ENCODE data around the gene RXRA. TPM values are rescaled to one million over a fixed set of nuclear protein-coding genes. Genes with fewer than 3 reads are reported as not detected.
A peak's percentile ranks its signal among the peaks of the same experiment; 100 is the strongest.

Gene RXRA
- total and polyA plus RNA-seq, 4 experiments from 2014 or later = 1.0 to 11.9 (median 6.4) TPM

- ChIA-PET CTCF (ENCODE audit: partially characterized antibody) (interaction anchor here (1.0 kb wide), 1 partner anchor 268 kb away, joined by 5 read pairs; no protein-coding TSS in a partner anchor), POLR2A (ENCODE audit: partially characterized antibody) (no interaction called here)
- Mint-ChIP-seq H3K4me3 (no peak overlapping the region), H3K36me3 (peaks cover 8 to 18% of the 10 kb centered on the region in 2 donors), H3K27me3 (no peaks in the 10 kb centered on the region), H3K4me1 (peaks cover 0 to 7% (median 0%) of the 10 kb centered on the region in 4 donors), H3K27ac (no peak overlapping the region), H3K9me3 (no peaks in the 10 kb centered on the region)
- Histone ChIP-seq H3K36me3 (ENCODE audit: insufficient read depth, low read length) (no peaks in the 10 kb centered on the region), H3K9me3 (ENCODE audit: control insufficient read depth in 1 of 2, low read length in 2 of 2) (no peaks in the 10 kb centered on the region), H3K27ac (ENCODE audit: low read depth, low read length) (no peak overlapping the region), H3K4me3 (ENCODE audit: low read length in 2 of 2) (no peak overlapping the region), H3K4me1 (ENCODE audit: insufficient read depth, low read length) (peaks cover 2% of the 10 kb centered on the region), H3K27me3 (ENCODE audit: insufficient read depth, low read length) (no peaks in the 10 kb centered on the region)
- intact Hi-C loops (cut with micrococcal nuclease) = no loop called here
- DNase-seq = no peak
These were observed 111.3 kb downstream of the RXRA start for GRCh38 chr9:134437403-134438194.

DNA sequence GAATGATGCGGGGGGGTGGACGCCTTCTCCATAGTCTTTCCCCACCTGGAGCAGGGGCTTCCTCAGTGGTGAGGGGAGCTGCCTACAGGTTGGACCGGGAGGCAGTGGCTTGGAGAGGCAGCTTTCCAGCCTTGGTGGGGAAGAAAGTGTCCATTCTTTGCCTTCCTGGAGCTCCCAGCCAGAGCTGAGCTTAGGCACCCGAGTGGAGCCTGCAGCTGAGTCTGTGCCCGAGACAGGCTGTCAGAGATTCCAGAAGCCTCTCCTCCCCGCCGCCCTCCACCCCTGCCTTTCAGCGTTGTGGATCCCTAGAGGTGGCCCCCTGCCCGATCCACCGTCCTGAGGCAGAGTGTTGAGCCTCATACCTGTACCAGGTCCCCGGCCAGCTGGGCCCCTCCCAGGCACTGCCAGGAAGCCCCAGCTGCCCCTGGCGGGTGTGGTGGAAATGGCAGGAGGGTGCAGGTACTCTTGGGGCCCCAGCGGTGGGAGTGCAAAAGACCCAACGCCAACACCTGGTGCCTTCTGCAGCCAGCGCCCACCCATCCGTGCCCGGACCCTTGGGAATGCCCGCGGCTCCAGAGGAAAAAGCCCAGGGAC is 112.0 kb downstream of the RXRA start:
- H3K36me3 Mint-ChIP-seq = peaks cover 8 to 14% of the 10 kb centered on the region in 2 donors
- peaks cover 9% of the 10 kb centered on the region for H3K4me1 ChIP-seq (ENCODE audit: insufficient read depth, low read length)
- ChIA-PET CTCF (ENCODE audit: partially characterized antibody) (interaction anchor here (1.0 kb wide), 1 partner anchor 269 kb away, joined by 5 read pairs; no protein-coding TSS in a partner anchor), POLR2A (ENCODE audit: partially characterized antibody) (no interaction called here)
- H3K4me3 Mint-ChIP-seq = no peak overlapping the region
- H3K4me1 Mint-ChIP-seq = peaks cover under 1 to 8% (median 5%) of the 10 kb centered on the region in 4 donors
- H3K27ac Mint-ChIP-seq = no peak overlapping the region
- no peaks in the 10 kb centered on the region for H3K27me3 Mint-ChIP-seq
- DNase-seq = no peak
- H3K9me3 ChIP-seq (ENCODE audit: control insufficient read depth in 1 of 2, low read length in 2 of 2) = no peaks in the 10 kb centered on the region
- intact Hi-C loops (cut with micrococcal nuclease) = no loop called here
- H3K9me3 Mint-ChIP-seq = no peaks in the 10 kb centered on the region
- H3K4me3 ChIP-seq (ENCODE audit: low read length in 2 of 2) = no peak overlapping the region
- no peak overlapping the region for H3K27ac ChIP-seq (ENCODE audit: low read depth, low read length)
- H3K36me3 ChIP-seq (ENCODE audit: insufficient read depth, low read length) = no peaks in the 10 kb centered on the region
- H3K27me3 ChIP-seq (ENCODE audit: insufficient read depth, low read length) = no peaks in the 10 kb centered on the region

- no peaks in the 10 kb centered on the region for H3K27me3 Mint-ChIP-seq
- ChIA-PET POLR2A (ENCODE audit: partially characterized antibody) (no interaction called here), CTCF (ENCODE audit: partially characterized antibody) (no interaction called here)
- H3K36me3 Mint-ChIP-seq = peaks cover 8 to 12% of the 10 kb centered on the region in 2 donors
- H3K36me3 ChIP-seq (ENCODE audit: insufficient read depth, low read length) = no peaks in the 10 kb centered on the region
- no peaks in the 10 kb centered on the region for H3K9me3 ChIP-seq (ENCODE audit: control insufficient read depth in 1 of 2, low read length in 2 of 2)
- peaks cover 17% of the 10 kb centered on the region for H3K4me1 ChIP-seq (ENCODE audit: insufficient read depth, low read length)
- no peak overlapping the region for H3K4me3 ChIP-seq (ENCODE audit: low read length in 2 of 2)
- H3K27ac ChIP-seq (ENCODE audit: low read depth, low read length) = no peak overlapping the region
- H3K27me3 ChIP-seq (ENCODE audit: insufficient read depth, low read length) = no peaks in the 10 kb centered on the region
- intact Hi-C loops (cut with micrococcal nuclease) = no loop called here
- no peak overlapping the region for H3K4me3 Mint-ChIP-seq
- no peaks in the 10 kb centered on the region for H3K9me3 Mint-ChIP-seq
- no peak for DNase-seq
- H3K27ac Mint-ChIP-seq = peak overlapping the region in 1 of 7 donors; percentile 11
- peaks cover 6 to 16% (median 12%) of the 10 kb centered on the region in 4 donors for H3K4me1 Mint-ChIP-seq
These were observed 113.1 kb downstream of the RXRA start for GRCh38 chr9:134439368-134439784.

GRCh38 chr9:134440636-134441226 is 114.5 kb downstream of the RXRA start:
- no peak overlapping the region for H3K4me3 Mint-ChIP-seq
- H3K36me3 Mint-ChIP-seq = peaks cover 8 to 10% of the 10 kb centered on the region in 2 donors
- intact Hi-C loops (cut with micrococcal nuclease) = loop anchor here (5.0 kb wide), 1 partner anchor 373 kb away; the partner anchor contains the start of gene BRD3
- no peak overlapping the region for H3K27ac ChIP-seq (ENCODE audit: low read depth, low read length)
- H3K27me3 Mint-ChIP-seq = no peaks in the 10 kb centered on the region
- no peaks in the 10 kb centered on the region for H3K9me3 Mint-ChIP-seq
- H3K9me3 ChIP-seq (ENCODE audit: control insufficient read depth in 1 of 2, low read length in 2 of 2) = no peaks in the 10 kb centered on the region
- H3K36me3 ChIP-seq (ENCODE audit: insufficient read depth, low read length) = no peaks in the 10 kb centered on the region
- no peak overlapping the region for H3K27ac Mint-ChIP-seq
- DNase-seq = no peak
- POLR2A ChIA-PET (ENCODE audit: partially characterized antibody) = no interaction called here
- CTCF ChIA-PET (ENCODE audit: partially characterized antibody) = no interaction called here
- peaks cover 8 to 22% (median 16%) of the 10 kb centered on the region in 4 donors for H3K4me1 Mint-ChIP-seq
- no peak overlapping the region for H3K4me3 ChIP-seq (ENCODE audit: low read length in 2 of 2)
- no peaks in the 10 kb centered on the region for H3K27me3 ChIP-seq (ENCODE audit: insufficient read depth, low read length)
- H3K4me1 ChIP-seq (ENCODE audit: insufficient read depth, low read length) = peaks cover 17% of the 10 kb centered on the region

- H3K9me3 Mint-ChIP-seq = no peaks in the 10 kb centered on the region
- no peak for DNase-seq
- intact Hi-C loops (cut with micrococcal nuclease) = loop anchor here (2.0 to 5.0 kb wide), 2 partner anchors 51 to 374 kb away; partner anchors contain the start of gene BRD3
- Histone ChIP-seq H3K9me3 (ENCODE audit: control insufficient read depth in 1 of 2, low read length in 2 of 2) (no peaks in the 10 kb centered on the region), H3K36me3 (ENCODE audit: insufficient read depth, low read length) (no peaks in the 10 kb centered on the region), H3K4me1 (ENCODE audit: insufficient read depth, low read length) (peaks cover 17% of the 10 kb centered on the region), H3K27ac (ENCODE audit: low read depth, low read length) (no peak overlapping the region), H3K4me3 (ENCODE audit: low read length in 2 of 2) (no peak overlapping the region), H3K27me3 (ENCODE audit: insufficient read depth, low read length) (no peaks in the 10 kb centered on the region)
- CTCF ChIA-PET (ENCODE audit: partially characterized antibody) = interaction anchor here (1.6 to 3.0 kb wide), 7 partner anchors 12 to 271 kb away, joined by 4 to 60 read pairs (median 12); no protein-coding TSS in a partner anchor
- H3K27ac Mint-ChIP-seq = peak overlapping the region in 1 of 7 donors; percentile 94
- H3K27me3 Mint-ChIP-seq = no peaks in the 10 kb centered on the region
- POLR2A ChIA-PET (ENCODE audit: partially characterized antibody) = no interaction called here
- H3K4me3 Mint-ChIP-seq = peak overlapping the region in 1 of 8 donors; percentile 41
- peaks cover 8 to 22% (median 15%) of the 10 kb centered on the region in 4 donors for H3K4me1 Mint-ChIP-seq
- peaks cover 1 to 2% of the 10 kb centered on the region in 2 donors for H3K36me3 Mint-ChIP-seq
These were observed 115.2 kb downstream of the RXRA start for GRCh38 chr9:134441227-134442084.

- Histone ChIP-seq H3K9me3 (ENCODE audit: control insufficient read depth in 1 of 2, low read length in 2 of 2) (no peaks in the 10 kb centered on the region), H3K36me3 (ENCODE audit: insufficient read depth, low read length) (no peaks in the 10 kb centered on the region), H3K27ac (ENCODE audit: low read depth, low read length) (no peak overlapping the region), H3K4me3 (ENCODE audit: low read length in 2 of 2) (no peak overlapping the region), H3K4me1 (ENCODE audit: insufficient read depth, low read length) (peaks cover 17% of the 10 kb centered on the region), H3K27me3 (ENCODE audit: insufficient read depth, low read length) (no peaks in the 10 kb centered on the region)
- H3K4me3 Mint-ChIP-seq = no peak overlapping the region
- intact Hi-C loops (cut with micrococcal nuclease) = loop anchor here (2.0 to 5.0 kb wide), 2 partner anchors 51 to 375 kb away; partner anchors contain the start of gene BRD3
- POLR2A ChIA-PET (ENCODE audit: partially characterized antibody) = interaction anchor here (0.9 to 1.8 kb wide), 4 partner anchors 59 to 306 kb away, joined by 3 to 8 read pairs (median 4); partner anchors contain the start of gene WDR5
- H3K27ac Mint-ChIP-seq = no peak overlapping the region
- CTCF ChIA-PET (ENCODE audit: partially characterized antibody) = interaction anchor here (1.1 to 3.0 kb wide), 15 partner anchors 11 to 272 kb away, joined by 3 to 60 read pairs (median 7); no protein-coding TSS in a partner anchor
- H3K4me1 Mint-ChIP-seq = peaks cover 8 to 22% (median 14%) of the 10 kb centered on the region in 4 donors
- H3K36me3 Mint-ChIP-seq = no peaks in the 10 kb centered on the region
- no peaks in the 10 kb centered on the region for H3K9me3 Mint-ChIP-seq
- no peak for DNase-seq
- no peaks in the 10 kb centered on the region for H3K27me3 Mint-ChIP-seq
These were observed 115.8 kb downstream of the RXRA start for GRCh38 chr9:134442085-134442474.
